Measurements from ENCODE around the gene HRG. TPM values are rescaled to one million over a fixed set of nuclear protein-coding genes. Genes with fewer than 3 reads are reported as not detected.
"Not testable (repeated sequence)": the region's sequence is repeated elsewhere in the genome, so short reads cannot be mapped to it uniquely, and the experiment has no call there.

The HRG gene
- total RNA-seq, 6 donors from 2014 or later, result 0.13 to 0.23 TPM; not detected in 4

DNA sequence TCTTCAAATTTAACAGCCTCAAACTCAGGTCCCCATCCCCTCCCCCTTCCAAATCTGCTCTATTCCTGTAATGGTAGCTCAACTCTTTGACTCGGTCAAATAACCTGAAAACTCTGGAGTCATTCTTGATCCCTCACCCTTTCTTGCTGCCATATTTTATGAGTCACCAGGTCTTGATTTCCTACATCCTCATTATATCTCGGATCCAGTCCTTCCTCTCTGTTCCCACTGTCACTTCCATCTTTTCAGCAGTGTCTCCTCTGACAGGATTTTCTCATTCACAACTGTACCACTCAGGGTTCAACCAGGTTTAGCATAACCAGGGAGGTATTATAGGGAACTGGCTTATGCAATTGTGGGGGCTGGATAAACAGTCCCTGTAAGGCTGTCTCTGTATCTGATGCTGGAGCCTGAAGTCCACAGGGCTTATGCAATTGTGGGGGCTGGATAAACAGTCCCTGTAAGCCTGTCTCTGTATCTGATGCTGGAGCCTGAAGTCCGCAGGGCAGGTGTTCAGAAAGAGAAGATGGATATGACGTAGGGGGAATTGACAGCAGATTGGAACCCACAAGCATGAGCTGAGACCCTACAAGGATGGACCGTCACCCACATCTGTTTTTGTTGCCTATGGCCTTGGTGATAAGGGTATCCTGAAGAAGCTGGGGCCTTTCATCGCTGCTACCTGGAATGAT, 34.7 kb upstream of the HRG start:
- Histone ChIP-seq H3K4me1 (no peaks in the 10 kb centered on the region), H3K9me3 (no peaks in the 10 kb centered on the region), H3K27ac (no peak overlapping the region), H3K27me3 (no peaks in the 10 kb centered on the region), H3K4me3 (no peak overlapping the region), H3K36me3 (no peaks in the 10 kb centered on the region)
- TF ChIP-seq, protein P1, sequence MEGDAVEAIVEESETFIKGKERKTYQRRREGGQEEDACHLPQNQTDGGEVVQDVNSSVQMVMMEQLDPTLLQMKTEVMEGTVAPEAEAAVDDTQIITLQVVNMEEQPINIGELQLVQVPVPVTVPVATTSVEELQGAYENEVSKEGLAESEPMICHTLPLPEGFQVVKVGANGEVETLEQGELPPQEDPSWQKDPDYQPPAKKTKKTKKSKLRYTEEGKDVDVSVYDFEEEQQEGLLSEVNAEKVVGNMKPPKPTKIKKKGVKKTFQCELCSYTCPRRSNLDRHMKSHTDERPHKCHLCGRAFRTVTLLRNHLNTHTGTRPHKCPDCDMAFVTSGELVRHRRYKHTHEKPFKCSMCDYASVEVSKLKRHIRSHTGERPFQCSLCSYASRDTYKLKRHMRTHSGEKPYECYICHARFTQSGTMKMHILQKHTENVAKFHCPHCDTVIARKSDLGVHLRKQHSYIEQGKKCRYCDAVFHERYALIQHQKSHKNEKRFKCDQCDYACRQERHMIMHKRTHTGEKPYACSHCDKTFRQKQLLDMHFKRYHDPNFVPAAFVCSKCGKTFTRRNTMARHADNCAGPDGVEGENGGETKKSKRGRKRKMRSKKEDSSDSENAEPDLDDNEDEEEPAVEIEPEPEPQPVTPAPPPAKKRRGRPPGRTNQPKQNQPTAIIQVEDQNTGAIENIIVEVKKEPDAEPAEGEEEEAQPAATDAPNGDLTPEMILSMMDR (IDR thresholded peaks at IDR 0.05), result no peak
- TF ChIP-seq EP300 (IDR thresholded peaks at IDR 0.05) (no peak), POLR2AphosphoS5 (IDR thresholded peaks at IDR 0.05) (no peak), POLR2A (IDR thresholded peaks at IDR 0.05) (no peak)
- no peak for ATAC-seq (ENCODE audit: low FRiP score in 2 of 2)
- 71 to 86% methylated on average over 6 of the region's 6 CpGs for WGBS, 2 donors
- no peak for DNase-seq

DNA sequence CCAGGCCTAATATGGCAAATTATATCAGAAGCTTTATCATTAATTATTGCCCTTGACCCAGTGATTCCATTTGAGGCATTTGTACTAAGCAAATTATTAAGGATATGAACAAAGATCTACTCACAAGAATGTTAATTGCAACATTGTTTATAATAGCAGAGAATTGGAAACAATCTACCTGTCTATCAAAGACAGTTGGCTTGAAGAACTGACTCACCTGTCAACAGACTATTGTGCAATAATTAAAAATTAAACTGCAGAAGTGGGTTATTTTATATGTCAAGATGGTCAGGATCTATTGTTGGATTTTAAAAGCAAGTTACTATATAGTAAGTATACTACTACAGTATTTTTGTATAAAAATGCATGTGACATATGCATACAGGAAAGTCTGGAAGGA, 32.3 kb upstream of the HRG start:
- TF ChIP-seq POLR2AphosphoS5 (IDR thresholded peaks at IDR 0.05), result no peak
- TF ChIP-seq, protein P1 (IDR thresholded peaks at IDR 0.05), result no peak
- TF ChIP-seq EP300 (IDR thresholded peaks at IDR 0.05), result no peak
- TF ChIP-seq POLR2A (IDR thresholded peaks at IDR 0.05), result no peak
- H3K27me3 ChIP-seq, result no peaks in the 10 kb centered on the region
- DNase-seq (no peak), ATAC-seq (ENCODE audit: low FRiP score in 2 of 2) (no peak)
- H3K9me3 ChIP-seq, result no peaks in the 10 kb centered on the region
- no peak overlapping the region for H3K27ac ChIP-seq
- no peaks in the 10 kb centered on the region for H3K36me3 ChIP-seq
- no peak overlapping the region for H3K4me3 ChIP-seq
- no peaks in the 10 kb centered on the region for H3K4me1 ChIP-seq

DNA sequence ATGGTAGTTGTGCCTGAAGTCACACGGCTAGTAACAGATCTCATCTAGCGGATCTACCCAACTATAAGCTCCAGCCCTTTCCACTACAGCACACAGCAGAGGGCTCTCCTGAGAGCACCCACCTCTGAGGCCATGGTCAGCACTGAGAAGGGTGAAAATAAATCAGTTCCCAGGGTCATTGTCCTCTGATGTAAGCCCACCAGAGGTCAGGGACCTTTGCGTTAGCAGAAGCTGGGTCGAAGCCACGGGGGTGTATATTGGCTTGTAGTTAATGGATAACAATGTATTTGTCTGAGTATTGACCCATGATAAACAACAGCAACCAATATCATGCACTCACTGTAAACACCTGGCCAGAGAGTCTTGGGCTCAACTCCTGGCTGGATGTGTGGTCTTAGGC, 31.6 kb upstream of the HRG start:
- H3K4me1 ChIP-seq; H3K27me3 ChIP-seq; H3K27ac ChIP-seq; H3K4me3 ChIP-seq; ATAC-seq (ENCODE audit: low FRiP score in 2 of 2); H3K9me3 ChIP-seq; H3K36me3 ChIP-seq; DNase-seq: not testable (repeated sequence)
- 89 to 92% methylated on average over 5 of the region's 5 CpGs for WGBS, 2 donors

DNA sequence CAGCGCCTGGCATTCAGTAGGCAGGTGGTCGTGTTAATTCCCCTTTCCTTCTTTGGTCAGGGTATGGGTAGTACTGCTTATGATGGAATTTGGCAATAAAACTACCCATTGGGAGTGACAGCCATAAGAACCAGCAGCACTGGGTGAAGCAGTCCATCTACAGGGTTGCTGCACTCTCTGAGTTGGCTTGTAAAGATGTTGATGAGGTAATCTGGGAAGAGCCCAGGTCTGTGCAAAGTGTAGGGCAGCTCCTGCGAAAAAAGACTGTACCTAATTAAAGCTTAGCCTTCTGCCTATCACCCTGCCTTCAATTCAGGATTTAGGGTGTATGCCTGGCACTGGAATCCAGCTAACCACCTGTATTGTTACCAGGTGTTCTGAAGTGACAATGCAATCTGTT, 30.3 kb upstream of the HRG start:
- Histone ChIP-seq H3K27me3 (no peaks in the 10 kb centered on the region), H3K9me3 (no peaks in the 10 kb centered on the region), H3K4me3 (no peak overlapping the region), H3K36me3 (no peaks in the 10 kb centered on the region), H3K27ac (no peak overlapping the region), H3K4me1 (peaks cover 0 to 5% (median 2%) of the 10 kb centered on the region in 4 donors)
- no peak for ATAC-seq (ENCODE audit: low FRiP score in 2 of 2)
- no peak for DNase-seq
- TF ChIP-seq EP300 (IDR thresholded peaks at IDR 0.05) (no peak), POLR2A (IDR thresholded peaks at IDR 0.05) (no peak), POLR2AphosphoS5 (IDR thresholded peaks at IDR 0.05) (no peak)
- TF ChIP-seq, protein P1 (IDR thresholded peaks at IDR 0.05), result no peak
- 84 to 89% methylated on average over 3 of the region's 3 CpGs for WGBS, 2 donors

DNA sequence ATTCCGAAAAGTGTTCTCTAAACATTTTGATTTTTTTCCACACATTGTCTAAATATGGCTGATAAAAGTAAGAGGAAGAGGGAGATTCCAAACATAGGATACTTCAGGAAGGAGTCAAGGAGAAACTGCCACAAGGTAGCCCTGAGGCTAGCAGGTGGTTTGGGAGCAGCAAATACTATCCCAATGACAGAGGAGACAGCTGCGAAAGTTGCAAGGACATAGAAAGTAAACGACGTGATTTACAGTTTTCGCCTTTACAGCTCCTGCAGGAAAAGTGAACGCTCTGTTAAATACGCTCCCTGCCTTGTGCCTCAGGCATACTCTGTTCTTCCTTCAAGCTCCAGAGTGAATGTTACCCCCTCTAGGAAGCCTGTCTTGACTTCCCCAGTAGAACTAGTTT, 29.3 kb upstream of the HRG start:
- no peak for ATAC-seq (ENCODE audit: low FRiP score in 2 of 2)
- WGBS, 2 donors, result 84 to 91% methylated on average over 7 of the region's 7 CpGs
- H3K4me3 ChIP-seq, result no peak overlapping the region
- H3K27ac ChIP-seq, result no peak overlapping the region
- H3K4me1 ChIP-seq, result peaks cover 0 to 14% (median 3%) of the 10 kb centered on the region in 4 donors
- no peaks in the 10 kb centered on the region for H3K9me3 ChIP-seq
- H3K36me3 ChIP-seq, result no peaks in the 10 kb centered on the region
- no peak for DNase-seq
- TF ChIP-seq EP300 (IDR thresholded peaks at IDR 0.05), result no peak
- TF ChIP-seq POLR2A (IDR thresholded peaks at IDR 0.05), result no peak
- TF ChIP-seq POLR2AphosphoS5 (IDR thresholded peaks at IDR 0.05), result no peak
- TF ChIP-seq, protein P1 (IDR thresholded peaks at IDR 0.05), result no peak
- H3K27me3 ChIP-seq, result no peaks in the 10 kb centered on the region

Measured in upper lobe of left lung (tissue), 6 donors.